GM21619 (cell line): Measurements from ENCODE around the gene BANF2.

ENCODE experiments used
- ATAC-seq: cut with Tn5 transposase; IDR thresholded peaks from one replicate; pipeline ENCODE4 v1.9.1; 2021; ENCODE audit not compliant: unreplicated experiment

BANF2 gene

DNA sequence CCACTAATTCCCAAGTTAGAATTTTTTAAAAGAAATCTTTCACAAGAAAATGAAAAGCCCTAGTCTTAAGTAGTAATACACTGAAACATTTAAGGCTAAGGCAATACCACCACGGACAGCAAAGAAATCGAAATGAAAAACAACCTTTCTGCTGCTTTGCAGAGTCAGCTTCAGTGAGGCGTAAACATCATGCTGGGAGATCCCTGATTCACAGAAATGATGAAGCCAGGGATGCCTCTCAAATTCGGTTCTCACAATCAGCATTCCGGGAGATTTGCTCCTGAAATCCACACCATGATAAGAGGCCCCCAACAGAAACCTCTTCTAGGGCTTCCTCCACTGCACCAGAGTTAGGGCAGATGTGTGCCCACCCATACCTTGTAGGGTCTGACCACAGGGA, 36.3 kb upstream of the BANF2 start:
- no peak for ATAC-seq

- ATAC-seq = no peak
Measured at GRCh38 chr20:17664025-17664633, 35.6 kb upstream of the BANF2 start.

DNA sequence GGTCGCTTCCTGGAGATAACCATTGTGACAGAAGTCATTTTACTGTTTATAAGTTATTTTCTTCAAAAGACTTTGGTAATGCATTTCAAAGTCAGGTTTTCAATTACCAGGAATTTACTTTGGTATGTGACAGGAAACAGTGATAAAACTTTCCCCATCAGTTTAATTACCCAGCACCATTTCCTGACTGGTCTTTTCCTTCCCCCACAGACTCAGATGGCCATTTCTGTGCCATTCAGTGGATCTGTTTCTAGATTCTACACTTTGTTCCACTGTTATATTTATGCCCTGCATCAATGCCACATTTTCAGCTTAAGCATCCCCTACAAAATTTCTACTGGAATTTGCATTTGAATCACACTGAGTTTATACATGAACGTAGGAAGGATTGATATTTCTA, 34.0 kb upstream of the BANF2 start:
- no peak for ATAC-seq

- ATAC-seq = no peak
Measured at GRCh38 chr20:17666481-17666880, 33.3 kb upstream of the BANF2 start.

GRCh38 chr20:17667445-17667844, 32.3 kb upstream of the BANF2 start:
- no peak for ATAC-seq

DNA sequence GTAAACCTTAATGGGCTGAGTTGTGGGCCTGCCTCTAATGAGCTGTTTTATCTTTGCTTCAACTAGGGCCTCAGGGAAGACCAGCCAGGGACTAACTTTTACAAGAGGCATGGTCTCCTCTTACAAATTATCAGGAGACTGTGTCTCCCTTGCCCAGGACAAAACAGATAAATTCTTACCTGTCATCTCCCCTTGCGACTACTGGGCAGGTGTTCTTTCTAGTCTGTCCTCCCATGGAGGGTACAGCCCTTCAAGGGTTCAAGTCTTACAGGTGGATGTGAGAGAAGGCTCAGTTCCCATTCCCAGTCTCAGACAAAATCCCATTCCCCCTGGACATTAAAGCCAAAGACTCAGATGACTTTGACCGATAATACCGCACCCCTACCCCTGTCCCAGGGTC, 31.3 kb upstream of the BANF2 start:
- ATAC-seq = no peak

DNA sequence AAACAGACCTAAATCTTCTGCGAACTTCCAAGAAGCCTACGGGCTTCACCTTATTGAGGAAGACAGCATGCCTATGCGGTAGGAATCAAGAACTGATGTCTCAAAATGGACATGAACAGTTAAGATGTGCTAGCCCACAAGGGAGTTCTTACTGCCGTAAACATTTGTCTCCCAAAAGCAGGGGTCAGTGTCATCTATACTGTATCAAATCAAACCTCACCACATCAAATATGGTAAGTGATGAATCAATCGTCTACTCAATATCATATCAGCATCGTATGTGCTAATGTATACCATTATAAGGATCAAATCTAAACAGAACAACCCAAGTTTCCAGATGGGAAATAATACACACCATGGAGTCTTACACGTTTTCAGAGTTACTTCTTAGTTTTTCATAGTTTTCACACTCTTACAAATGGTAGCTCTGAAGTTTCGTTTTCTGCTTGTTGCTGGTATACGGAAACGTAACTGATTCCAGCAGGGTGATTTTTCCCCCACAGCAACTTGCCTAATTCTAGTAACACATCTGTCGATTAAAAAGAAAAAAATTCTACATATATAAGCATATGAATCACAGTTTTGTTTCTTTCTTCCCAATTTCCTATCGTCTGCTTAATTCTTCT, 30.3 kb upstream of the BANF2 start:
- no peak for ATAC-seq

- ATAC-seq = no peak
Measured at GRCh38 chr20:17671011-17671410, 28.8 kb upstream of the BANF2 start.

DNA sequence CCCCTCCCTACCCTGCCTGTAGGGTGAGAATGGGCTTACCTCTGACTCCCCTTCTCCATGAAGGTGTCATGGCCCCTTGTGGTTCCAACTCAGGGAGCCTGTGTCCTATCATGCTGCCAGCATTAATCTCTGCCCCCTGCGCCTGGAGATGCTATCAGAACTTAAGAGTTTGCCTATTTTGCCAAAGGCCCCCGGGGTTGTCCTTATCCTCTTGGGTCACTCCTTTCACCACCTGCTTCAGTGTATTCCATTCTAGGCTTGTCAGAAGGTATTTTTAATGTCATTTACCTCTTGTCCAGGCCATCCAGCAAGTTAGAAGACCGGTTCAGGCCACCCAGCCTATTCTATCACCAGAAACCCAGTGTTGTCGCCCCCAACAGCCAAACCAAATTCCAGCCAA, 28.2 kb upstream of the BANF2 start:
- no peak for ATAC-seq

- no peak for ATAC-seq
Measured at GRCh38 chr20:17673084-17673483, 26.7 kb upstream of the BANF2 start.

GRCh38 chr20:17674722-17675518, 24.8 kb upstream of the BANF2 start:
- ATAC-seq = no peak

GRCh38 chr20:17675519-17676377, 24.0 kb upstream of the BANF2 start:
- no peak for ATAC-seq

DNA sequence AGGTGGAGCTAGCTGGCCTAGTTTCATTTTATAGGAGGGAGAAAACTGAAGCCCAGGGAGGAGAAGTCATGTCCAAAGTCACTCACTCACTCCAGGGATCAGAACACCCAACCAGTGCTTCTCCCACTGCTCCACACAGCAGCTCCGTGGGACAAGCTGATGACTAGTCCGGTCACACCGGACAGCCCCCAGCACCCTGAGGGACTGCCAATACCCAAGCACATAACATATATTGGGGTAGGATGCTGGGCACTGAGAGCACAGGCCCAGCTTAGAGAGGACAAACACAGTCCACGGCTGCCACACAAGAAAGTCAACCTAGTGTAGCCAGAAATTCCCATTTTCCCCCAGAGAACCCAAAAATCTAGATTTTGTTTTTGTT, 23.4 kb upstream of the BANF2 start:
- no peak for ATAC-seq

DNA sequence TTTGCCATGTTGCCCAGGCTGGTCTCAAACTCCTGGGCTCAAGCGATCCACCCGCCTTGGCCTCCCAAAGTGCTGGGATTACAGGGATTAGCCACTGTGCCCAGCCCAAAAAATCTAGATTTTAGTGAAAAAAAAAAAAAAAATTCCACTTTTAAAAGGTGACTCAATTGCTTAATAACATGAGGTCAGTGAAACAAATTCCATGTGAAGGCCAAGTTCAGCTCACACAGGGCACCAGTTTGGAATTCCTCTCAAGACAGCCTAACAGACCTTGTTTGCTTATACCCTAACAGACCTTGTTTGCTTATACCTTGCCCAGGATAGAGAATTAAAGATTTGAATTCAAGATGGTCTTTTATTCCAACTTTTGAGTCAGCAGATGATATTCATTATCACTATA, 22.8 kb upstream of the BANF2 start:
- no peak for ATAC-seq

GRCh38 chr20:17678295-17678694, 21.5 kb upstream of the BANF2 start:
- no peak for ATAC-seq

DNA sequence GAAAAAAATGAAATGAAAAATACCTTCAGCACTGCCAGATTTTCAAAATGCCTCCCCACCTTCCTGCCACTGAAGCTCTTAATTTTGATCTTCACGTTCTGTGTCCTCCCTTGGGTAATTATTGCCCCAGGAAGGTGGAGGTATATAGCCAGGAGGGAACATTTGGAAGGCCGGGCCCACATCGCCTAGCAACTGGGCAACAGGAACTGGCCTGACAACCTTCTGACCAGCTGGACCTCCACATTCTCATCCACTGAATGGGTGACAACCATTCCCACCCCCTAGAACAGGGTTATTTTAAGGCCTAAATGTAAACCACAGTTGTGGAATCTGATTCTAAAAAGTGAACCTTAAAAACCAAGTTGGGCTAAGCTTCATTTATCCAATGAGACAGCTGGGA, 20.9 kb upstream of the BANF2 start:
- ATAC-seq = no peak

DNA sequence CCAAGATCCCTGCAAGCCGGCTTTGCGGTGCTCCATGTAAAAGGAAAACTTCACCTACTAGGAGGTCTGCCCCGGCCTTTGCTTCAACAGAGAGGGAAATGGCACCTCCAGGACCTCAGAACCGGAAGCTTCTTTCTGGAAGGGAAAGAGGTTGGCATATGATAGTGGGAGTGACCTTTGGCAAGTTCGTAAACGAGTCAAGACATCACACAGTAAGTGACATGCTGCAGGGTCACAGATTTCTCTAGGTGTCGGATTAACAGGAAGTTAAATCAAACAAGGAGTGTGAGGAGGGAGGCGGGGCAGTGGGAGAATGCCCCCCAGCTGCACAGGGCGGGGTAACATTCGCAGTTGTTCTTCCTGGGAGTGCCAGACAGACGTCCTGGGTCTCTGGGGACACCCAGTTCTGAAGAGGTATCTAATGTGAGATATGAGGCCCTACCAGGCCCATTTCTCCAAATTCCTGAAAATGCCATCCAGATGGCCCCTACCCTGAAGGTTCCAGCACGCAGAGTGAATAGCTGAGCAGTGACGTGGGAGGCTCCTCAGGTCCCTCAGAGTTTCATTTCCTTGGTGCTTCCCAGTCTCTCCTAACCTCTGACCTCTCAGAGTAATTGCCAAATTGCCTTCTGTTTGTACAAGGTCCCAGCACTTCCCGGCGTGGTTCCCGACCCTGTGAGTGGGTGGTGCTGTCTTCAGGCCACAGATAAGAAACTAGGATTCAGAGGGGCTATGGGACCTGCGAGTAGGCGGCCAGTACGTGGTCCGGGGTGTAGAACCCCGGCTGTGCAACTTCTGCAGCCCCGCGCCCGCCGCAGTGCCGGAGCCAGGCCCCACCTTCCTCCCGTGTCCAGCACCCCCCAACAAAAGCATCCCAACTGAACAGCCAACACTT, 19.6 kb upstream of the BANF2 start:
- no peak for ATAC-seq

- ATAC-seq = peak; percentile 33
Measured at GRCh38 chr20:17680836-17681725, 18.7 kb upstream of the BANF2 start.

- ATAC-seq = peak; percentile 10
Measured at GRCh38 chr20:17681726-17682102, 18.1 kb upstream of the BANF2 start.
